Activated CD4-positive, alpha-beta T cell treated with anti-CD3 and anti-CD28 coated beads, Interleukin-2, amount 10 ng/mL, durations not matched to agents 7 days and 5 days (primary cell): Measurements from ENCODE around the gene CEP76. TPM values are rescaled to one million over a fixed set of nuclear protein-coding genes. Genes with fewer than 3 reads are reported as not detected.
"Not testable (repeated sequence)": the region's sequence is repeated elsewhere in the genome, so short reads cannot be mapped to it uniquely, and the experiment has no call there.

Source experiments
- CTCF ChIA-PET: fragments of 350-600 bp; sonication (Branson Sonifier 250); formaldehyde crosslinking; loops from one replicate; lab custom pipeline; 2021; ENCODE audit warnings: antibody characterized with exemption; lab: Charles Lee
- POLR2A ChIA-PET: fragments of 350-600 bp; sonication (Branson Sonifier 250); formaldehyde crosslinking; loops from one replicate; lab custom pipeline; 2021; ENCODE audit warnings: antibody characterized with exemption; lab: Charles Lee
- DNase-seq: peaks from one replicate; pipeline ENCODE4 v3.0.0-alpha.2; 2020
- H3K27ac Mint-ChIP-seq: one replicate; pipeline ENCODE4 v1.8.0; 2021; ENCODE audit warnings: mild to moderate bottlenecking, moderate library complexity, mixed read lengths
- H3K27me3 Mint-ChIP-seq: one replicate; pipeline ENCODE4 v1.8.0; 2021; ENCODE audit warnings: mixed read lengths
- H3K36me3 Mint-ChIP-seq: one replicate; pipeline ENCODE4 v1.8.0; 2021; ENCODE audit warnings: low read depth, mixed read lengths
- H3K4me1 Mint-ChIP-seq: one replicate; pipeline ENCODE4 v1.8.0; 2021; ENCODE audit warnings: mixed read lengths
- H3K4me3 Mint-ChIP-seq: one replicate; pipeline ENCODE4 v1.8.0; 2021; ENCODE audit warnings: mild to moderate bottlenecking, moderate library complexity, mixed read lengths
- H3K9me3 Mint-ChIP-seq: one replicate; pipeline ENCODE4 v1.8.0; 2021; ENCODE audit warnings: mixed read lengths
- total RNA-seq, 2 experiments: library from RNA; stranded (reverse); gene quantifications; one replicate each; pipeline ENCODE4 v1.2.3, GENCODE V29; 2021

CEP76 gene
- total RNA-seq, 2 experiments from 2014 or later: 16.2 to 19.2 TPM

GRCh38 chr18:12652861-12653401 lies 49.6 kb downstream of the CEP76 start:
- no peaks in the 10 kb centered on the region for H3K9me3 Mint-ChIP-seq
- DNase-seq: peak; percentile 25
- no peak overlapping the region for H3K4me3 Mint-ChIP-seq
- peaks cover 23% of the 10 kb centered on the region for H3K27me3 Mint-ChIP-seq
- ChIA-PET POLR2A (no interaction called here), CTCF (interaction anchor here (0.5 to 1.4 kb wide), 3 partner anchors 52 to 325 kb away, joined by 3 to 5 read pairs (median 4); no protein-coding TSS in a partner anchor)
- H3K36me3 Mint-ChIP-seq: no peaks in the 10 kb centered on the region
- no peak overlapping the region for H3K27ac Mint-ChIP-seq
- H3K4me1 Mint-ChIP-seq: peaks cover 35% of the 10 kb centered on the region

GRCh38 chr18:12651651-12652050 lies 50.9 kb downstream of the CEP76 start:
- no peak overlapping the region for H3K27ac Mint-ChIP-seq
- ChIA-PET CTCF (no interaction called here), POLR2A (no interaction called here)
- H3K27me3 Mint-ChIP-seq: peaks cover 21% of the 10 kb centered on the region
- no peak for DNase-seq
- H3K4me3 Mint-ChIP-seq: no peak overlapping the region
- H3K36me3 Mint-ChIP-seq: no peaks in the 10 kb centered on the region
- H3K4me1 Mint-ChIP-seq: peaks cover 32% of the 10 kb centered on the region
- H3K9me3 Mint-ChIP-seq: no peaks in the 10 kb centered on the region

- no peak overlapping the region for H3K4me3 Mint-ChIP-seq
- no peak for DNase-seq
- POLR2A ChIA-PET: no interaction called here
- no peaks in the 10 kb centered on the region for H3K36me3 Mint-ChIP-seq
- H3K27me3 Mint-ChIP-seq: peaks cover 13% of the 10 kb centered on the region
- no peak overlapping the region for H3K27ac Mint-ChIP-seq
- H3K4me1 Mint-ChIP-seq: peaks cover 14% of the 10 kb centered on the region
- H3K9me3 Mint-ChIP-seq: no peaks in the 10 kb centered on the region
- CTCF ChIA-PET: no interaction called here
Measured at GRCh38 chr18:12647773-12648172, 54.8 kb downstream of the CEP76 start.

- no peaks in the 10 kb centered on the region for H3K4me1 Mint-ChIP-seq
- DNase-seq: no peak
- no peaks in the 10 kb centered on the region for H3K36me3 Mint-ChIP-seq
- no peak overlapping the region for H3K27ac Mint-ChIP-seq
- peaks cover 18% of the 10 kb centered on the region for H3K27me3 Mint-ChIP-seq
- H3K4me3 Mint-ChIP-seq: no peak overlapping the region
- ChIA-PET POLR2A (no interaction called here), CTCF (no interaction called here)
- H3K9me3 Mint-ChIP-seq: no peaks in the 10 kb centered on the region
Measured at GRCh38 chr18:12645751-12646203, 56.7 kb downstream of the CEP76 start.

GRCh38 chr18:12645254-12645653 lies 57.3 kb downstream of the CEP76 start:
- H3K27ac Mint-ChIP-seq: no peak overlapping the region
- no peaks in the 10 kb centered on the region for H3K36me3 Mint-ChIP-seq
- peaks cover 18% of the 10 kb centered on the region for H3K27me3 Mint-ChIP-seq
- H3K4me1 Mint-ChIP-seq: no peaks in the 10 kb centered on the region
- CTCF ChIA-PET: no interaction called here
- no peak overlapping the region for H3K4me3 Mint-ChIP-seq
- no peaks in the 10 kb centered on the region for H3K9me3 Mint-ChIP-seq
- POLR2A ChIA-PET: no interaction called here
- DNase-seq: no peak

GRCh38 chr18:12643756-12644155 lies 58.8 kb downstream of the CEP76 start:
- not testable (repeated sequence) for H3K4me3 Mint-ChIP-seq, H3K4me1 Mint-ChIP-seq, H3K9me3 Mint-ChIP-seq, DNase-seq, H3K36me3 Mint-ChIP-seq, H3K27ac Mint-ChIP-seq
- CTCF ChIA-PET: interaction anchor here (0.5 to 1.0 kb wide), 5 partner anchors 70 to 319 kb away, joined by 3 read pairs; no protein-coding TSS in a partner anchor
- POLR2A ChIA-PET: interaction anchor here (0.7 kb wide), 1 partner anchor 229 kb away, joined by 4 read pairs; no protein-coding TSS in a partner anchor
- H3K27me3 Mint-ChIP-seq: peaks cover 18% of the 10 kb centered on the region

GRCh38 chr18:12640881-12641200 lies 61.7 kb downstream of the CEP76 start:
- H3K4me3 Mint-ChIP-seq: no peak overlapping the region
- H3K36me3 Mint-ChIP-seq: no peaks in the 10 kb centered on the region
- ChIA-PET CTCF (interaction anchor here (0.6 kb wide), 1 partner anchor 250 kb away, joined by 3 read pairs; no protein-coding TSS in a partner anchor), POLR2A (no interaction called here)
- no peak overlapping the region for H3K27ac Mint-ChIP-seq
- no peaks in the 10 kb centered on the region for H3K9me3 Mint-ChIP-seq
- peaks cover 18% of the 10 kb centered on the region for H3K27me3 Mint-ChIP-seq
- DNase-seq: no peak
- no peaks in the 10 kb centered on the region for H3K4me1 Mint-ChIP-seq

- Mint-ChIP-seq H3K27ac (no peak overlapping the region), H3K9me3 (no peaks in the 10 kb centered on the region), H3K4me1 (no peaks in the 10 kb centered on the region), H3K36me3 (no peaks in the 10 kb centered on the region), H3K4me3 (no peak overlapping the region), H3K27me3 (peaks cover 13% of the 10 kb centered on the region)
- DNase-seq: no peak
- POLR2A ChIA-PET: no interaction called here
- CTCF ChIA-PET: interaction anchor here (0.6 kb wide), 1 partner anchor 249 kb away, joined by 3 read pairs; no protein-coding TSS in a partner anchor
Measured at GRCh38 chr18:12639990-12640880, 62.3 kb downstream of the CEP76 start.

- CTCF ChIA-PET: interaction anchor here (1.0 kb wide), 1 partner anchor 246 kb away, joined by 3 read pairs; no protein-coding TSS in a partner anchor
- Mint-ChIP-seq H3K36me3 (no peaks in the 10 kb centered on the region), H3K4me3 (no peak overlapping the region), H3K27me3 (peaks cover 13% of the 10 kb centered on the region), H3K4me1 (no peaks in the 10 kb centered on the region), H3K27ac (no peak overlapping the region), H3K9me3 (no peaks in the 10 kb centered on the region)
- POLR2A ChIA-PET: no interaction called here
- no peak for DNase-seq
Measured at GRCh38 chr18:12638644-12639124, 63.8 kb downstream of the CEP76 start.

GRCh38 chr18:12637901-12638643 lies 64.5 kb downstream of the CEP76 start:
- Mint-ChIP-seq H3K27ac (no peak overlapping the region), H3K4me3 (no peak overlapping the region), H3K36me3 (no peaks in the 10 kb centered on the region), H3K9me3 (no peaks in the 10 kb centered on the region), H3K4me1 (no peaks in the 10 kb centered on the region), H3K27me3 (peaks cover 8% of the 10 kb centered on the region)
- ChIA-PET CTCF (interaction anchor here (0.7 to 1.0 kb wide), 2 partner anchors 246 to 301 kb away, joined by 3 to 4 read pairs; no protein-coding TSS in a partner anchor), POLR2A (interaction anchor here (0.7 kb wide), 1 partner anchor 27 kb away, joined by 4 read pairs; no protein-coding TSS in a partner anchor)
- DNase-seq: no peak

- Mint-ChIP-seq H3K9me3 (no peaks in the 10 kb centered on the region), H3K4me3 (no peak overlapping the region), H3K27ac (no peak overlapping the region), H3K36me3 (no peaks in the 10 kb centered on the region), H3K4me1 (no peaks in the 10 kb centered on the region), H3K27me3 (peaks cover 4% of the 10 kb centered on the region)
- ChIA-PET POLR2A (no interaction called here), CTCF (interaction anchor here (0.7 to 0.9 kb wide), 3 partner anchors 260 to 370 kb away, joined by 3 to 4 read pairs (median 3); partner anchors contain the start of gene AFG3L2)
- no peak for DNase-seq
Measured at GRCh38 chr18:12637393-12637792, 65.1 kb downstream of the CEP76 start.

- no peaks in the 10 kb centered on the region for H3K36me3 Mint-ChIP-seq
- no peak for DNase-seq
- H3K4me1 Mint-ChIP-seq: no peaks in the 10 kb centered on the region
- CTCF ChIA-PET: no interaction called here
- H3K4me3 Mint-ChIP-seq: no peak overlapping the region
- peaks cover 3% of the 10 kb centered on the region for H3K27me3 Mint-ChIP-seq
- no peaks in the 10 kb centered on the region for H3K9me3 Mint-ChIP-seq
- no peak overlapping the region for H3K27ac Mint-ChIP-seq
- POLR2A ChIA-PET: no interaction called here
Measured at GRCh38 chr18:12631831-12632477, 70.6 kb downstream of the CEP76 start.
